ENCODE measurements around the gene UBE3B. TPM values are rescaled to one million over a fixed set of nuclear protein-coding genes. Genes with fewer than 3 reads are reported as not detected.

UBE3B gene
- total RNA-seq, 1 experiment from 2014 or later, result 48.0 TPM

GRCh38 chr12:109572506-109572845 is 95.0 kb downstream of the UBE3B start:
- H3K9me3 ChIP-seq (ENCODE audit: insufficient read depth, low read depth), result no peaks in the 10 kb centered on the region
- H3K4me3 ChIP-seq, result peak overlapping the region; percentile 80
- peaks cover 17% of the 10 kb centered on the region for H3K79me2 ChIP-seq (ENCODE audit: low read depth)
- no peak for DNase-seq
- peak overlapping the region; percentile 55; the same call in 1 of the 2 replicates for H3K27ac ChIP-seq
- H3K4me1 ChIP-seq (replicated peaks; ENCODE audit: insufficient read depth), result peaks cover 16% of the 10 kb centered on the region
- H4K20me1 ChIP-seq (ENCODE audit: insufficient read depth), result no peaks in the 10 kb centered on the region; the same call in 1 of the 2 replicates
- H3F3A ChIP-seq (ENCODE audit: insufficient read depth, low read depth), result no peaks in the 10 kb centered on the region
- no peaks in the 10 kb centered on the region for H3K9me2 ChIP-seq (ENCODE audit: insufficient read depth)
- peak overlapping the region; percentile 88; the same call in 1 of the 2 replicates for H2AFZ ChIP-seq
- H3K27me3 ChIP-seq (ENCODE audit: insufficient read depth, low read depth), result no peaks in the 10 kb centered on the region
- no TSS peak for BruUV-seq (replicated peaks)
- TF ChIP-seq EZH2 (IDR thresholded peaks at IDR 0.05; ENCODE audit: low read depth), result no peak
- no peak for TF ChIP-seq CTCF (conservative IDR thresholded peaks at IDR 0.05)
- ChIA-PET CTCF (no interaction called here), POLR2A (ENCODE audit: unreplicated experiment) (interaction anchor here (0.6 to 1.7 kb wide), 3 partner anchors 10 to 15 kb away, joined by 5 to 8 read pairs (median 8); no protein-coding TSS in a partner anchor)
- intact Hi-C loops (cut with micrococcal nuclease; ENCODE audit: unreplicated experiment), result no loop called here
- H3K4me2 ChIP-seq, result peak overlapping the region; percentile 95
- 0 out of 2 replicates have a peak, but pooled peaks cover 7% of the 10 kb centered on the region for H3K36me3 ChIP-seq (ENCODE audit: low read depth)

- Histone ChIP-seq H3K4me1 (replicated peaks; ENCODE audit: insufficient read depth) (peaks cover 16% of the 10 kb centered on the region), H3K4me3 (peak within 1 kb of the TSS; percentile 80), H3K4me2 (peak within 1 kb of the TSS; percentile 99), H3K79me2 (ENCODE audit: low read depth) (peaks cover 17% of the 10 kb centered on the region), H3K27me3 (ENCODE audit: insufficient read depth, low read depth) (no peaks in the 10 kb centered on the region), H2AFZ (peak within 1 kb of the TSS; percentile 88), H3F3A (ENCODE audit: insufficient read depth, low read depth) (no peaks in the 10 kb centered on the region), H3K27ac (peak within 1 kb of the TSS; percentile 55), H3K9me3 (ENCODE audit: insufficient read depth, low read depth) (no peaks in the 10 kb centered on the region), H3K9me2 (ENCODE audit: insufficient read depth) (no peaks in the 10 kb centered on the region), H3K36me3 (ENCODE audit: low read depth) (0 out of 2 replicates have a peak, but pooled peaks cover 7% of the 10 kb centered on the region), H4K20me1 (ENCODE audit: insufficient read depth) (no peaks in the 10 kb centered on the region; the same call in 1 of the 2 replicates)
- ChIA-PET POLR2A (ENCODE audit: unreplicated experiment) (interaction anchor here (0.5 to 1.7 kb wide), 10 partner anchors 9 to 770 kb away, joined by 3 to 11 read pairs (median 5); no protein-coding TSS in a partner anchor), CTCF (interaction anchor here (0.8 to 1.2 kb wide), 3 partner anchors 24 to 200 kb away, joined by 3 to 4 read pairs (median 3); no protein-coding TSS in a partner anchor)
- peak; percentile 99 for DNase-seq
- TF ChIP-seq EZH2 (IDR thresholded peaks at IDR 0.05; ENCODE audit: low read depth) (no peak), CTCF (conservative IDR thresholded peaks at IDR 0.05) (no peak)
- intact Hi-C loops (cut with micrococcal nuclease; ENCODE audit: unreplicated experiment), result no loop called here
- TSS peak; percentile 70 for BruUV-seq (replicated peaks)
Measured at GRCh38 chr12:109573029-109573913, 95.8 kb downstream of the UBE3B start, which contains the start of the genes MMAB and MVK. TSS of gene MMAB (minus strand) at chr12:109573504. CDS start at chr12:109573480, 24 bp downstream. TSS of gene MVK (plus strand) at chr12:109573794. CDS start at chr12:109574823, 1,029 bp downstream.

- Histone ChIP-seq H2AFZ (peak overlapping the region; percentile 88), H3K36me3 (ENCODE audit: low read depth) (0 out of 2 replicates have a peak, but pooled peaks cover 7% of the 10 kb centered on the region), H3K4me2 (peak overlapping the region; percentile 99), H3K9me2 (ENCODE audit: insufficient read depth) (no peaks in the 10 kb centered on the region), H4K20me1 (ENCODE audit: insufficient read depth) (no peaks in the 10 kb centered on the region; the same call in 1 of the 2 replicates), H3K4me1 (replicated peaks; ENCODE audit: insufficient read depth) (peaks cover 16% of the 10 kb centered on the region), H3K4me3 (peak overlapping the region; percentile 80), H3K9me3 (ENCODE audit: insufficient read depth, low read depth) (no peaks in the 10 kb centered on the region), H3K27me3 (ENCODE audit: insufficient read depth, low read depth) (no peaks in the 10 kb centered on the region), H3F3A (ENCODE audit: insufficient read depth, low read depth) (no peaks in the 10 kb centered on the region), H3K27ac (no peak overlapping the region), H3K79me2 (ENCODE audit: low read depth) (peaks cover 17% of the 10 kb centered on the region)
- no peak for TF ChIP-seq CTCF (conservative IDR thresholded peaks at IDR 0.05)
- no peak for TF ChIP-seq EZH2 (IDR thresholded peaks at IDR 0.05; ENCODE audit: low read depth)
- no peak for DNase-seq
- ChIA-PET CTCF (interaction anchor here (0.8 to 1.2 kb wide), 3 partner anchors 24 to 199 kb away, joined by 3 to 4 read pairs (median 3); no protein-coding TSS in a partner anchor), POLR2A (ENCODE audit: unreplicated experiment) (interaction anchor here (0.5 to 1.7 kb wide), 8 partner anchors 8 to 771 kb away, joined by 3 to 11 read pairs (median 5); no protein-coding TSS in a partner anchor)
- no TSS peak for BruUV-seq (replicated peaks)
- intact Hi-C loops (cut with micrococcal nuclease; ENCODE audit: unreplicated experiment), result no loop called here
Measured at GRCh38 chr12:109573914-109574244, 96.4 kb downstream of the UBE3B start.

All from PC-9 (cell line).